ENCODE measurements around the gene KIF2A. TPM values are rescaled to one million over a fixed set of nuclear protein-coding genes. Genes with fewer than 3 reads are reported as not detected.

KIF2A gene
- total RNA-seq, 1 donor from 2014 or later = 34.2 TPM

- Histone ChIP-seq H3K27me3 (ENCODE audit: control insufficient read depth, insufficient read depth, low read length) (no peaks in the 10 kb centered on the region), H3K36me3 (ENCODE audit: control insufficient read depth, insufficient read depth, low read length) (no peaks in the 10 kb centered on the region), H3K4me3 (ENCODE audit: low read depth, low read length) (no peak overlapping the region)
- no peak for FAIRE-seq
- TF ChIP-seq CTCF (IDR thresholded peaks at IDR 0.05; ENCODE audit: insufficient read depth, low read length, severe bottlenecking) = no peak
- DNase-seq (ENCODE audit: low read depth) = no peak
Measured at GRCh38 chr5:62322484-62322883, 16.5 kb downstream of the KIF2A start.

- H3K36me3 ChIP-seq (ENCODE audit: control insufficient read depth, insufficient read depth, low read length) = no peaks in the 10 kb centered on the region
- TF ChIP-seq CTCF (IDR thresholded peaks at IDR 0.05; ENCODE audit: insufficient read depth, low read length, severe bottlenecking) = no peak
- DNase-seq (ENCODE audit: low read depth) (no peak), FAIRE-seq (no peak)
- H3K4me3 ChIP-seq (ENCODE audit: low read depth, low read length) = no peak overlapping the region
- no peaks in the 10 kb centered on the region for H3K27me3 ChIP-seq (ENCODE audit: control insufficient read depth, insufficient read depth, low read length)
Measured at GRCh38 chr5:62326302-62326701, 20.3 kb downstream of the KIF2A start.

GRCh38 chr5:62326702-62327101, 20.7 kb downstream of the KIF2A start:
- H3K36me3 ChIP-seq (ENCODE audit: control insufficient read depth, insufficient read depth, low read length) = no peaks in the 10 kb centered on the region
- DNase-seq (ENCODE audit: low read depth) (no peak), FAIRE-seq (no peak)
- no peak overlapping the region for H3K4me3 ChIP-seq (ENCODE audit: low read depth, low read length)
- H3K27me3 ChIP-seq (ENCODE audit: control insufficient read depth, insufficient read depth, low read length) = no peaks in the 10 kb centered on the region
- TF ChIP-seq CTCF (IDR thresholded peaks at IDR 0.05; ENCODE audit: insufficient read depth, low read length, severe bottlenecking) = no peak

GRCh38 chr5:62327138-62328053, 21.4 kb downstream of the KIF2A start:
- no peak for DNase-seq (ENCODE audit: low read depth)
- Histone ChIP-seq H3K36me3 (ENCODE audit: control insufficient read depth, insufficient read depth, low read length) (no peaks in the 10 kb centered on the region), H3K4me3 (ENCODE audit: low read depth, low read length) (no peak overlapping the region), H3K27me3 (ENCODE audit: control insufficient read depth, insufficient read depth, low read length) (no peaks in the 10 kb centered on the region)
- TF ChIP-seq CTCF (IDR thresholded peaks at IDR 0.05; ENCODE audit: insufficient read depth, low read length, severe bottlenecking) = no peak
- no peak for FAIRE-seq

- no peak overlapping the region for H3K4me3 ChIP-seq (ENCODE audit: low read depth, low read length)
- no peaks in the 10 kb centered on the region for H3K36me3 ChIP-seq (ENCODE audit: control insufficient read depth, insufficient read depth, low read length)
- H3K27me3 ChIP-seq (ENCODE audit: control insufficient read depth, insufficient read depth, low read length) = no peaks in the 10 kb centered on the region
- no peak for DNase-seq (ENCODE audit: low read depth)
- TF ChIP-seq CTCF (IDR thresholded peaks at IDR 0.05; ENCODE audit: insufficient read depth, low read length, severe bottlenecking) = no peak
- no peak for FAIRE-seq
Measured at GRCh38 chr5:62328772-62329491, 22.9 kb downstream of the KIF2A start.
